OCI-LY3 (cell line): ENCODE results near the gene ZXDC.

ENCODE experiments used
- H2AFZ ChIP-seq: fragments of 200-600, 300-600 bp; shearing (Covaris generic); 2 replicates; pipeline ENCODE4 v1.6.0; 2014; ENCODE audit warnings: antibody characterized with exemption, low read depth, low read length
- H3K27ac ChIP-seq: fragments of 200-600, 300-600 bp; sonication (generic); 2 replicates; pipeline ENCODE4 v1.5.1; 2014; ENCODE audit warnings: mild to moderate bottlenecking, low read length, moderate library complexity, mixed read lengths
- H3K27me3 ChIP-seq: fragments of 200-600, 300-600 bp; sonication (generic); 2 replicates; pipeline ENCODE4 v1.6.1; 2014; ENCODE audit warnings: low read depth, low read length, mixed read lengths
- H3K36me3 ChIP-seq: fragments of 200-600, 300-600 bp; sonication (generic); replicated peaks from 2 replicates; pipeline ENCODE3; 2014; ENCODE audit warnings: low read depth, low read length, mixed read lengths
- H3K4me1 ChIP-seq: fragments of 300-600, 200-600 bp; sonication (generic); 2 replicates; pipeline ENCODE4 v1.6.1; 2014; ENCODE audit warnings: low read length, mixed read lengths
- H3K4me2 ChIP-seq: fragments of 200-600, 300-600 bp; sonication (generic); 2 replicates; pipeline ENCODE4 v1.6.1; 2014; ENCODE audit warnings: low read length, mixed read lengths
- H3K4me3 ChIP-seq: fragments of 300-600, 200-600 bp; sonication (generic); 2 replicates; pipeline ENCODE4 v1.5.1; 2014; ENCODE audit warnings: antibody characterized with exemption, mild to moderate bottlenecking, low read length, moderate library complexity
- H3K79me2 ChIP-seq: fragments of 300-600, 200-600 bp; shearing (Covaris generic); 2 replicates; pipeline ENCODE4 v1.6.1; 2014; ENCODE audit warnings: mild to moderate bottlenecking, low read length, mixed read lengths
- H3K9ac ChIP-seq: fragments of 300-600, 200-600 bp; shearing (Covaris generic); 2 replicates; pipeline ENCODE4 v1.6.0; 2014; ENCODE audit warnings: mild to moderate bottlenecking, low read length, moderate library complexity
- H3K9me3 ChIP-seq: fragments of 200-600, 300-600 bp; shearing (Covaris generic); 2 replicates; pipeline ENCODE4 v1.6.1; 2014; ENCODE audit warnings: low read length, mixed read lengths; ENCODE audit not compliant: insufficient read depth
- H4K20me1 ChIP-seq: fragments of 200-600, 300-600 bp; sonication (generic); 2 replicates; pipeline ENCODE4 v1.6.1; 2016; ENCODE audit warnings: low read length, mixed read lengths; ENCODE audit not compliant: insufficient read depth
- CTCF ChIP-seq: fragments of 200-600, 300-600 bp; sonication (generic); IDR thresholded peaks from 2 replicates; pipeline ENCODE4 v1.5.1; 2014; ENCODE audit warnings: antibody characterized with exemption, low read length, low read depth
- EZH2phosphoT487 ChIP-seq: fragments of 200-600 bp; shearing (Covaris generic); IDR thresholded peaks from 2 replicates; pipeline ENCODE4 v1.6.1; 2018; ENCODE audit warnings: antibody characterized with exemption, mixed run types, low read depth

The ZXDC gene

GRCh38 chr3:126496894-126497850 lies 21.5 kb upstream of the ZXDC start:
- H3K27me3 ChIP-seq, result peaks cover 5% of the 10 kb centered on the region; the same call in 1 of the 2 replicates
- no peak for TF ChIP-seq CTCF
- no peak for TF ChIP-seq EZH2phosphoT487
- H3K9me3 ChIP-seq, result no peaks in the 10 kb centered on the region
- H3K4me1 ChIP-seq, result no peaks in the 10 kb centered on the region
- H3K4me2 ChIP-seq, result no peak overlapping the region
- H3K36me3 ChIP-seq, result no peaks in the 10 kb centered on the region
- H3K4me3 ChIP-seq, result no peak overlapping the region
- H2AFZ ChIP-seq, result no peak overlapping the region
- H4K20me1 ChIP-seq, result no peaks in the 10 kb centered on the region
- no peaks in the 10 kb centered on the region for H3K79me2 ChIP-seq
- H3K9ac ChIP-seq, result no peak overlapping the region
- H3K27ac ChIP-seq, result no peak overlapping the region

- Histone ChIP-seq H3K4me2 (no peak overlapping the region), H3K79me2 (no peaks in the 10 kb centered on the region), H3K9ac (no peak overlapping the region), H3K4me3 (no peak overlapping the region), H3K27ac (no peak overlapping the region), H3K9me3 (no peaks in the 10 kb centered on the region), H3K4me1 (no peaks in the 10 kb centered on the region), H3K36me3 (no peaks in the 10 kb centered on the region), H4K20me1 (no peaks in the 10 kb centered on the region), H2AFZ (no peak overlapping the region), H3K27me3 (peaks cover 5% of the 10 kb centered on the region; the same call in 1 of the 2 replicates)
- no peak for TF ChIP-seq EZH2phosphoT487
Observed at GRCh38 chr3:126495786-126496185, 20.1 kb upstream of the ZXDC start.

- Histone ChIP-seq H4K20me1 (no peaks in the 10 kb centered on the region), H3K4me2 (no peak overlapping the region), H3K9ac (no peak overlapping the region), H3K27me3 (peaks cover 5% of the 10 kb centered on the region; the same call in 1 of the 2 replicates), H3K9me3 (no peaks in the 10 kb centered on the region), H3K4me1 (no peaks in the 10 kb centered on the region), H2AFZ (no peak overlapping the region), H3K36me3 (no peaks in the 10 kb centered on the region), H3K4me3 (no peak overlapping the region), H3K27ac (no peak overlapping the region), H3K79me2 (no peaks in the 10 kb centered on the region)
- no peak for TF ChIP-seq CTCF
- TF ChIP-seq EZH2phosphoT487, result no peak
Observed at GRCh38 chr3:126494970-126495230, 19.2 kb upstream of the ZXDC start.

GRCh38 chr3:126494204-126494969 lies 18.7 kb upstream of the ZXDC start:
- Histone ChIP-seq H3K79me2 (no peaks in the 10 kb centered on the region), H4K20me1 (no peaks in the 10 kb centered on the region), H3K9me3 (no peaks in the 10 kb centered on the region), H3K4me2 (no peak overlapping the region), H3K27ac (no peak overlapping the region), H3K9ac (no peak overlapping the region), H3K4me1 (no peaks in the 10 kb centered on the region), H3K4me3 (no peak overlapping the region), H2AFZ (no peak overlapping the region), H3K27me3 (peaks cover 5% of the 10 kb centered on the region; the same call in 1 of the 2 replicates), H3K36me3 (no peaks in the 10 kb centered on the region)
- TF ChIP-seq EZH2phosphoT487 (no peak), CTCF (no peak)
